HG03575 (cell line): Measurements from ENCODE around the gene TRDMT1.
A peak's percentile ranks its signal among the peaks of the same experiment; 100 is the strongest.

Source experiments
- ATAC-seq: cut with Tn5 transposase; IDR thresholded peaks from one replicate; pipeline ENCODE4 v1.9.1; 2021; ENCODE audit not compliant: unreplicated experiment, insufficient number of reproducible peaks, low FRiP score; ENCODE audit errors: extremely low read depth

The TRDMT1 gene

GRCh38 chr10:17200912-17201793 is at the start of gene TRDMT1:
TRDMT1 (minus strand) TSS chr10:17201672; CDS start chr10:17201634, 38 bp downstream.
- ATAC-seq = peak; percentile 49

- no peak for ATAC-seq
Measured at GRCh38 chr10:17250736-17251135, 49.3 kb upstream of the TRDMT1 start.

- ATAC-seq = no peak
Measured at GRCh38 chr10:17249820-17250219, 48.3 kb upstream of the TRDMT1 start.

- no peak for ATAC-seq
Measured at GRCh38 chr10:17248964-17249363, 47.5 kb upstream of the TRDMT1 start.

- no peak for ATAC-seq
Measured at GRCh38 chr10:17247210-17247609, 45.7 kb upstream of the TRDMT1 start.

GRCh38 chr10:17244700-17245365 is 43.4 kb upstream of the TRDMT1 start:
- no peak for ATAC-seq

GRCh38 chr10:17241611-17242333 is 40.3 kb upstream of the TRDMT1 start:
- ATAC-seq = no peak

GRCh38 chr10:17240616-17241015 is 39.1 kb upstream of the TRDMT1 start:
- ATAC-seq = no peak

- ATAC-seq = no peak
Measured at GRCh38 chr10:17240096-17240495, 38.6 kb upstream of the TRDMT1 start.

- no peak for ATAC-seq
Measured at GRCh38 chr10:17239345-17240085, 38.0 kb upstream of the TRDMT1 start.

GRCh38 chr10:17238445-17239291 is 37.2 kb upstream of the TRDMT1 start:
- ATAC-seq = no peak

- no peak for ATAC-seq
Measured at GRCh38 chr10:17237915-17238444, 36.5 kb upstream of the TRDMT1 start.

GRCh38 chr10:17237149-17237527 is 35.7 kb upstream of the TRDMT1 start:
- ATAC-seq = no peak

GRCh38 chr10:17236468-17237148 is 35.1 kb upstream of the TRDMT1 start:
- ATAC-seq = no peak

- ATAC-seq = no peak
Measured at GRCh38 chr10:17235136-17235535, 33.7 kb upstream of the TRDMT1 start.

- ATAC-seq = no peak
Measured at GRCh38 chr10:17234431-17234945, 33.0 kb upstream of the TRDMT1 start.

- ATAC-seq = no peak
Measured at GRCh38 chr10:17233286-17233991, 32.0 kb upstream of the TRDMT1 start.
